AG10803 (cell line): ENCODE data around the gene GOLM1.

ENCODE experiments used
- DNase-seq: peaks from one replicate; pipeline ENCODE4 v3.0.0; 2010; ENCODE audit warnings: low read depth
- H3K4me3 ChIP-seq: 2 replicates; pipeline ENCODE4 v1.5.1; 2011; ENCODE audit warnings: mild to moderate bottlenecking, low read length, control low read depth
- TF ChIP-seq, protein P1 (sequence below): conservative IDR thresholded peaks from 2 replicates; pipeline ENCODE4 v1.5.1; 2011; ENCODE audit warnings: mild to moderate bottlenecking, low read length, control low read depth, inconsistent platforms

The GOLM1 gene

DNA sequence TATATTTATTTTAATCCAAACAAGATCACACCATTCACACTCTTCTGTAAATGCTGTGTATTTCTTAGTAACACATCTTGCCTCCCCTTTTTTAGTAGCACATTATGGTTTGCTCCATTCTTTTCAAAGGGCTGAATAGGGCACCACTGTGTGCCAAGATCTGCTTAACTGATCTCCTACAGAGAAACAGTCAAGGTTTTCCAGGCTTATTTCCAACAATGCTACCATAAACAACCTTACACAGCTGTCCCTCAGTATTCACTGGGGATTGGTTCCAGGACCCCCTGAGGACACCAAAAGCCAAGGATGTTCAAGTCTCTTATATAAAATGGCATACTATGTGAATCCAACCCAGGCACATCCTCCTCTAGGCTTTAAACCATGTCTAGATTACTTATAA, 16.5 kb downstream of the GOLM1 start:
- H3K4me3 ChIP-seq, result no peak overlapping the region
- DNase-seq, result no peak
- TF ChIP-seq, protein P1, sequence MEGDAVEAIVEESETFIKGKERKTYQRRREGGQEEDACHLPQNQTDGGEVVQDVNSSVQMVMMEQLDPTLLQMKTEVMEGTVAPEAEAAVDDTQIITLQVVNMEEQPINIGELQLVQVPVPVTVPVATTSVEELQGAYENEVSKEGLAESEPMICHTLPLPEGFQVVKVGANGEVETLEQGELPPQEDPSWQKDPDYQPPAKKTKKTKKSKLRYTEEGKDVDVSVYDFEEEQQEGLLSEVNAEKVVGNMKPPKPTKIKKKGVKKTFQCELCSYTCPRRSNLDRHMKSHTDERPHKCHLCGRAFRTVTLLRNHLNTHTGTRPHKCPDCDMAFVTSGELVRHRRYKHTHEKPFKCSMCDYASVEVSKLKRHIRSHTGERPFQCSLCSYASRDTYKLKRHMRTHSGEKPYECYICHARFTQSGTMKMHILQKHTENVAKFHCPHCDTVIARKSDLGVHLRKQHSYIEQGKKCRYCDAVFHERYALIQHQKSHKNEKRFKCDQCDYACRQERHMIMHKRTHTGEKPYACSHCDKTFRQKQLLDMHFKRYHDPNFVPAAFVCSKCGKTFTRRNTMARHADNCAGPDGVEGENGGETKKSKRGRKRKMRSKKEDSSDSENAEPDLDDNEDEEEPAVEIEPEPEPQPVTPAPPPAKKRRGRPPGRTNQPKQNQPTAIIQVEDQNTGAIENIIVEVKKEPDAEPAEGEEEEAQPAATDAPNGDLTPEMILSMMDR, result no peak

DNA sequence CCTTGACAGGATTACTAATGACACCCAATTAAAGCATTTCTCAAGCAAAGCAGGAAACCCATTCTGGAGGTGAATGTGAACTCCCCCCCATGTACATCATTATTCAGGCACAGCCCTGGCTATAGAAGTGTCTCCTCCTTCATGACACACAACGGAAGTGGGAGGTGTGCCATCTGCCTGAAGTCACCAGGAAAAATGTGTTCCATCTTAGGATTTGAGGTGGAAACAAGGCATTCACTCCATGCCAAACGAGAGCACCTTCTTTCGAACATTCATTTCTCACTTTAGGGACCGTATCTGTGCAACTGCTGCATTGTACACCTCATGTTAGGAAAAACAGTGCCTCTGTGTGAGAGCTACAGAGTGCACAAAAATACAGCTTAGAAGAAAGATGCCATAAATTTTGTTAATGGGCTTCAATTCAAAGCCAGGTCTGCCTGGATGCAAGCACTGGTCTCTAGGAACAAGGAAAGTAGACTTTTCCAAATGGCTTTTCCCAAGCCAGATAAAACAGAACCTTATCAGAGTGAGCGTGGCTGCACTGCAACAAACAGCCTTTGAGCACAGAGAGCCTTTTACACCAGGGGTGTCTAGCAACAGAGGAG, 19.4 kb downstream of the GOLM1 start:
- no peak overlapping the region for H3K4me3 ChIP-seq
- TF ChIP-seq, protein P1, result no peak
- peak; percentile 24 for DNase-seq

DNA sequence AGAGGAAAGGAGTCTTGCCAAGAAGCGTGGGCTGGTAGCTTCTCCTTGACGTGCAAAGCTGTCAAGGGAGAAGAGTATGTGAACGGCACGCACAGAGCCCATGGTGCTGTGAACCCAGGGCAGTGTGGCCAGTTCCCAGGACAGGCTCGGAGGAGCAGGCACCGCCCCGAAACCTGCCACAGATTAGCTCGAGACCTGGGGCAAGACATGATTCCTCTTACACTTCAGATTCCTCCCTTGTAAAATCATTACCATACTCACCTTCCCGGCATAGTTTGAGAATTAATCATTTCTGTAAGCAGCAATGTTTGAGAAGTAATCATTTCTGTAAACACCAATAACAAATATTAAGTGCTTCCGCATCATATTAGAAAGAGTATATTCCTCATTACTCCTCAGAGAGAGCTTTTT, 19.9 kb downstream of the GOLM1 start:
- H3K4me3 ChIP-seq, result no peak overlapping the region
- TF ChIP-seq, protein P1, result no peak
- no peak for DNase-seq

DNA sequence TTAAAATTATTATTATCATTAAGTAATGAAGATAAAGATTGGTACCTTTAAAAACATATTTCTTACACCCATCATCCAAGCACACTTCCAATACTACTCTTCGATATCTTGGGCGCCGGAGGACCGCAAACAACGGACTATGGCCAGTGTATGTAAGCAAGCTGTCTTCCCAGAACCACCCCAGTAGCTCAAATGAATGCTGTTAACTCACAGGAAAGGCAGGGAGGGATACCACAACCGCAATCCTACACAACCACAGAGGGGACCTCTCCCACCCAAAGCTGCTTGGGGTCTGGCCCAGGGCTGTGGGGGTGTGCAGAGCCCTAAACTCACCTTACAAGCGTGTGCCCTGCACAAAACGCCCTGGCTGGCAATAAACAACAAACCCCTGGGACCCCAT, 20.6 kb downstream of the GOLM1 start:
- H3K4me3 ChIP-seq, result no peak overlapping the region
- no peak for DNase-seq
- TF ChIP-seq, protein P1, result no peak

DNA sequence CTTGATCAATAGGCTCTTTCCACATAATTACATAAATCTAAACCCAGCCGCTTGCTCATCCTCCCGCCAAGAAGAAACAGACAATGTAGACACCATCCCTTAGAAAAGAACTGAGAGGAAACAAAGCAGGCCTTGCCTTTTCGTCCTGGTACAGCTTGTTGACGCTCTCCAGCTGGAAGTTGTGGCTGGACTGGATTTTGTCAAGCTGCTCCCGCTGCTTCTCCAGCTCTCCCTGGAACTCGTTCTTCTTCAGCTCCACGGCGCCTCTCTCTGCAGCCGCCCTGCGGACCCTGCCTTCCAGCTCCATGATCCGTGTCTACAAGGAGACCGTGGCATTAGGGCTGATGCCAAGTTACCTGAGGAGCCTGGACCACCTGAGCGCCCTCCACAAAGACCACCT, 22.1 kb downstream of the GOLM1 start:
- no peak for DNase-seq
- TF ChIP-seq, protein P1, result no peak

DNA sequence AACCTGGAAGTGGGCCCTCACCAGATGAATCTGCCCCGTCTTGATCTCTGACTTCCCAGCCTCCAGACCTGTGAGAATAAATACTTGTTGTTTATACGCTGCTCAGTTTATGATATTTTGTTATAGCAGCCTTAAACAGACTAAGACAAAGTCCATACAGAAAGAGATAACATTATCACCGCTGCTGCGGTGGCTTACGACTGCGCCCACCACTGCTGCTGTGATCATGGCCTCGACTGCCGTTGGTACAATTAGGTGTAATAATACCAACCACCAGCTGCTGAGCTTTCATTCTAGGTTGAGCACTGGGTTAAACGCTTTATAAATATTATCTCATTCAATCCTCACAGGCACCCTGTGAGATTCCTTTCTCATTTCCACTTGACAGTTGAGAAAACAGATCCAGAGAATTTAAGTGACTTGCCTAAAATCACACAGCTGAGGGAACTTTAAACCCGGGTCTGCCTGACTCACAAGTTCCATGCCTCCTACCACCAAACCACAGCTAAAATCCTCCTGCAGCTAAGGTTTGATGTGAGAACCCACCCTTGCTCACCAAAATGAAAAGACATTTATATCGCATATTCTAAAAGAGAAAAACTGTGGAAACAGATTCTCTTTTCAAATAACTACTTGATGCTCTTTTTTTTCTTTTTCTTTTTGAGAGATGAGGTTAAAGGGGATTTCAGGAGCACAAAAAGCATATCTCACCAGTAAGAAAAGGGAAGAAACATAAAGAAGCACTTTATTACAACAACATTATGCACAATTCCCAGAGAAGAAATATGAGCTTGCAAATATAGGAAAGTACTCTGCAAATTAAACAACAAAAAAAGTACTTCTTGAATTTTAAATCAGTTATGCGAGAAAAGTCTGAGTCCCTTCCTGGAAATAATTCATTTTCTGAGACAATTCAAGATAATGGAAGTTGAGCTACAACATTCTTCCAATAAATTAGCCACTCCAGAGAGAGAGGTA, 23.9 kb downstream of the GOLM1 start:
- TF ChIP-seq, protein P1, result no peak
- no peak for DNase-seq
- H3K4me3 ChIP-seq, result no peak overlapping the region

More for the DNA sequence above, 22.1 kb downstream of the GOLM1 start:
- no peak overlapping the region for H3K4me3 ChIP-seq

DNA sequence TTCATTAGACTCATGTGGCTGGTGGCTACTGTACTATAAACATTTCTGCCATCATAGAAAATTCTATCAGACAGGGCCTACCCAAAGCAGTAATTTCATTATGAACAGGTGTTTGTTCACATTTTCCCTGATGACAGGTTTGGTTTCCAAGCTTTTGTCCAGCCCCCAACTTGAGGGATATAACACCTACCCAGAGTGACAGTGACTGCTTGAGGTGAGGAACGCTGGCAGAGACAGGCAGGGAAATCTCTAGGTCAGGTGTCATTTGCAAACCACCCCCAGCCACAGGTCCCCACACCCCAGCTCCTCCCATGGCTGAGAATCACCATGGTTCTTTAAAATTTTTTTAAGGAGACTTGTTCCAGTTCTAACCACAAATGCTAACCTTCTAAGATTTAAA, 25.5 kb downstream of the GOLM1 start:
- TF ChIP-seq, protein P1, result no peak
- no peak for DNase-seq
- no peak overlapping the region for H3K4me3 ChIP-seq
